Liver (tissue), 9 donors: Measurements from ENCODE around the gene CACTIN. TPM values are rescaled to one million over a fixed set of nuclear protein-coding genes. Genes with fewer than 3 reads are reported as not detected.
"Not testable (repeated sequence)": the region's sequence is repeated elsewhere in the genome, so short reads cannot be mapped to it uniquely, and the experiment has no call there.

Experiments
- DNase-seq: peaks from one replicate; pipeline ENCODE4 v3.0.0-alpha.2; 2017; ENCODE audit warnings: low spot score
- H3K27ac ChIP-seq, 2 donors: one replicate each; pipeline ENCODE4 v1.7.0; 2013; ENCODE audit warnings: inconsistent platforms in 2 of 2, low read length in 2 of 2, control low read depth in 1 of 2, low read depth in 1 of 2, mild to moderate bottlenecking in 1 of 2
- H3K27me3 ChIP-seq, 4 donors: one replicate each; pipeline versions ENCODE4 v1.6.1 to v1.7.0; 2013; ENCODE audit warnings: low read length in 3 of 4, inconsistent platforms in 1 of 4, mild to moderate bottlenecking in 1 of 4, moderate library complexity in 1 of 4; ENCODE audit not compliant: control insufficient read depth in 4 of 4, insufficient read depth in 4 of 4
- H3K36me3 ChIP-seq, 4 donors: one replicate each; pipeline versions ENCODE4 v1.6.1 to v1.7.0; 2013; ENCODE audit warnings: low read length in 3 of 4, mild to moderate bottlenecking in 3 of 4, low read depth in 1 of 4, moderate library complexity in 1 of 4; ENCODE audit not compliant: control insufficient read depth in 4 of 4, insufficient read depth in 3 of 4
- H3K4me1 ChIP-seq, 4 donors: one replicate each; pipeline versions ENCODE4 v1.6.1 to v1.7.0; 2013; ENCODE audit warnings: low read length in 3 of 4, mild to moderate bottlenecking in 3 of 4, moderate library complexity in 1 of 4; ENCODE audit not compliant: control insufficient read depth in 4 of 4, insufficient read depth in 4 of 4
- H3K4me3 ChIP-seq, 3 donors: one replicate each; pipeline versions ENCODE4 v1.6.1 to v1.7.0; 2013; ENCODE audit warnings: low read length in 3 of 3, control low read depth in 1 of 3, low read depth in 1 of 3, mild to moderate bottlenecking in 1 of 3
- H3K9ac ChIP-seq, 2 donors: one replicate each; pipeline ENCODE4 v1.7.0; 2013; ENCODE audit warnings: low read length in 2 of 2, mild to moderate bottlenecking in 2 of 2, moderate library complexity in 2 of 2, control low read depth in 1 of 2, low read depth in 1 of 2
- H3K9me3 ChIP-seq, 4 donors: one replicate each; pipeline versions ENCODE4 v1.6.1 to v1.7.0; 2013; ENCODE audit warnings: low read length in 3 of 4; ENCODE audit not compliant: control insufficient read depth in 4 of 4
- ATF3 ChIP-seq: IDR thresholded peaks from 2 replicates; pipeline ENCODE4 v1.6.1; 2016; ENCODE audit warnings: antibody characterized with exemption
- CTCF ChIP-seq: fragments of 150-350 bp; IDR thresholded peaks from 2 replicates; pipeline ENCODE4 v1.5.1; 2017; ENCODE audit warnings: improper control_type of control experiment, low read depth, low read length; ENCODE audit not compliant: missing input control
- EGR1 ChIP-seq, 2 donors: IDR thresholded peaks; 2 replicates each; pipeline ENCODE4 v1.6.1; 2016 to 2018; ENCODE audit warnings: antibody characterized with exemption in 2 of 2, low read depth in 2 of 2
- FOXA1 ChIP-seq: IDR thresholded peaks from 2 replicates; pipeline ENCODE4 v1.6.1; 2016; ENCODE audit warnings: antibody characterized with exemption
- FOXA2 ChIP-seq: IDR thresholded peaks from 2 replicates; pipeline ENCODE4 v1.6.1; 2016; ENCODE audit warnings: antibody characterized with exemption
- GABPA ChIP-seq, 2 donors: IDR thresholded peaks in 1 of 2; conservative IDR thresholded peaks in 1 of 2; 2 replicates each; pipeline ENCODE4 v1.6.1; 2016; ENCODE audit warnings: antibody characterized with exemption in 2 of 2, mild to moderate bottlenecking in 1 of 2, moderate library complexity in 1 of 2
- HNF4A ChIP-seq, 2 donors: conservative IDR thresholded peaks; 2 replicates each; pipeline ENCODE4 v1.6.1; 2016; ENCODE audit warnings: antibody characterized with exemption in 2 of 2, mild to moderate bottlenecking in 2 of 2
- HNF4G ChIP-seq: IDR thresholded peaks from 2 replicates; pipeline ENCODE4 v1.6.1; 2016; ENCODE audit warnings: antibody characterized with exemption
- JUND ChIP-seq, 2 donors: IDR thresholded peaks; 2 replicates each; pipeline ENCODE4 v1.6.1; 2016; ENCODE audit warnings: antibody characterized with exemption in 2 of 2
- MAX ChIP-seq: IDR thresholded peaks from 2 replicates; pipeline ENCODE4 v1.6.1; 2016; ENCODE audit warnings: antibody characterized with exemption
- NR2F2 ChIP-seq: IDR thresholded peaks from 2 replicates; pipeline ENCODE4 v1.6.1; 2016; ENCODE audit warnings: antibody characterized with exemption
- RAD21 ChIP-seq, 2 donors: IDR thresholded peaks; 2 replicates each; pipeline ENCODE4 v1.6.1; 2016; ENCODE audit warnings: antibody characterized with exemption in 2 of 2, mild to moderate bottlenecking in 2 of 2
- REST ChIP-seq: IDR thresholded peaks from 2 replicates; pipeline ENCODE4 v1.6.1; 2016; ENCODE audit warnings: antibody characterized with exemption, mild to moderate bottlenecking
- RXRA ChIP-seq, 2 donors: IDR thresholded peaks; 2 replicates each; pipeline ENCODE4 v1.6.1; 2017 to 2018; ENCODE audit warnings: antibody characterized with exemption in 2 of 2, mild to moderate bottlenecking in 1 of 2
- SP1 ChIP-seq: IDR thresholded peaks from 2 replicates; pipeline ENCODE4 v1.6.1; 2018; ENCODE audit warnings: antibody characterized with exemption, mild to moderate bottlenecking
- TAF1 ChIP-seq: conservative IDR thresholded peaks from 2 replicates; pipeline ENCODE4 v1.6.1; 2016; ENCODE audit warnings: antibody characterized with exemption, mild to moderate bottlenecking
- YY1 ChIP-seq: IDR thresholded peaks from 2 replicates; pipeline ENCODE4 v1.6.1; 2016; ENCODE audit warnings: antibody characterized with exemption, mild to moderate bottlenecking
- ZBTB33 ChIP-seq: IDR thresholded peaks from 2 replicates; pipeline ENCODE4 v1.6.1; 2016; ENCODE audit warnings: antibody characterized with exemption
- WGBS: extraction: QIAGEN DNeasy Blood & Tissue Kit; methylation state at CpG from one replicate; pipeline ENCODE4 v1.1.7; 2013; 5-methylcytosine and 5-hydroxymethylcytosine counted together
- polyA plus RNA-seq, 2 donors: library from polyadenylated mRNA; stranded (reverse) in 1 of 2; unstranded in 1 of 2; fragments of 200-250 nt in 1 of 2; fragments of >200 nt in 1 of 2; fragmentation: Nextera tagmentation in 1 of 2; extraction: Ambion mirVana in 1 of 2; gene quantifications; one replicate each; pipeline versions ENCODE4 v1.2.1 to v1.2.3, GENCODE V29; 2013 to 2015
- total RNA-seq, 2 donors: library from RNA; depleted of rRNA; stranded (reverse); fragments of >200 nt; gene quantifications; one replicate each; pipeline ENCODE4 v1.2.3, GENCODE V29; 2014
- donor health status: healthy.
- donor health status: healthy.
- donor health status: healthy.
- donor health status: healthy.
- donor health status: healthy.

Gene CACTIN
- total and polyA plus RNA-seq, 4 donors, result 1.9 to 13.2 (median 10.0) TPM

- peaks cover 0 to 2% (median 0%) of the 10 kb centered on the region in 4 donors for H3K36me3 ChIP-seq
- no peaks in the 10 kb centered on the region for H3K27me3 ChIP-seq
- H3K4me3 ChIP-seq, result no peak overlapping the region
- no peaks in the 10 kb centered on the region for H3K9me3 ChIP-seq
- TF ChIP-seq FOXA1, result no peak
- no peak for TF ChIP-seq RXRA (IDR thresholded peaks at IDR 0.05)
- TF ChIP-seq GABPA (IDR thresholded peaks at IDR 0.05 in 1 of 2, conservative IDR thresholded peaks at IDR 0.05 in 1 of 2), result no peak
- no peak for TF ChIP-seq HNF4A (conservative IDR thresholded peaks at IDR 0.05)
- no peak for TF ChIP-seq ZBTB33
- no peak for TF ChIP-seq EGR1 (IDR thresholded peaks at IDR 0.05; ENCODE audit: low read depth in 2 of 2)
- TF ChIP-seq TAF1, result no peak
- no peak for TF ChIP-seq REST
- TF ChIP-seq HNF4G, result no peak
- no peak for TF ChIP-seq YY1
- TF ChIP-seq JUND (IDR thresholded peaks at IDR 0.05), result no peak
- no peak for TF ChIP-seq FOXA2
- TF ChIP-seq CTCF, result no peak
- no peak for TF ChIP-seq MAX
- TF ChIP-seq ATF3, result no peak
- TF ChIP-seq SP1, result no peak
- TF ChIP-seq RAD21 (IDR thresholded peaks at IDR 0.05), result no peak
- TF ChIP-seq NR2F2, result no peak
- H3K9ac ChIP-seq, result no peak overlapping the region
- peaks cover 3 to 13% (median 9%) of the 10 kb centered on the region in 4 donors for H3K4me1 ChIP-seq
- H3K27ac ChIP-seq, result no peak overlapping the region
- DNase-seq, result no peak
- WGBS, result 70% methylated on average over 7 of the region's 7 CpGs
These were observed 56.0 kb downstream of the CACTIN start for GRCh38 chr19:3570606-3571011.

GRCh38 chr19:3570042-3570441 lies 56.5 kb downstream of the CACTIN start:
- not testable (repeated sequence) for H3K4me3 ChIP-seq, H3K27ac ChIP-seq, H3K9me3 ChIP-seq, H3K36me3 ChIP-seq, H3K27me3 ChIP-seq, H3K9ac ChIP-seq, DNase-seq
- peaks cover 3 to 13% (median 9%) of the 10 kb centered on the region in 4 donors for H3K4me1 ChIP-seq
- WGBS, result 76% methylated on average over 11 of the region's 11 CpGs
